Bronchial epithelial cell (primary cell): Measurements from ENCODE around the gene ACIN1. TPM values are rescaled to one million over a fixed set of nuclear protein-coding genes. Genes with fewer than 3 reads are reported as not detected.

Source experiments
- DNase-seq: peaks from one replicate; pipeline ENCODE4 v3.0.0-alpha.2; 2010; ENCODE audit warnings: low read depth
- FAIRE-seq: peaks from 2 replicates; lab custom pipeline; 2011; peaks lifted over from hg19 to GRCh38; lab: Jason Lieb, UNC
- H3K27me3 ChIP-seq: 2 replicates; pipeline ENCODE4 v1.5.1; 2011; ENCODE audit warnings: low read length; ENCODE audit not compliant: control insufficient read depth, insufficient read depth
- H3K36me3 ChIP-seq: 2 replicates; pipeline ENCODE4 v1.5.1; 2011; ENCODE audit warnings: low read length; ENCODE audit not compliant: control insufficient read depth, insufficient read depth
- H3K4me3 ChIP-seq: 2 replicates; pipeline ENCODE4 v1.5.1; 2011; ENCODE audit warnings: mild to moderate bottlenecking, low read depth, low read length, control low read depth
- CTCF ChIP-seq: IDR thresholded peaks from 2 replicates; pipeline ENCODE4 v1.5.1; 2011; ENCODE audit warnings: mild to moderate bottlenecking, moderate library complexity, low read length, control low read depth, inconsistent platforms; ENCODE audit not compliant: insufficient read depth, severe bottlenecking
- total RNA-seq: library from RNA; depleted of rRNA; stranded (reverse); fragments of >200 nt; gene quantifications from 2 replicates; pipeline ENCODE4 v1.2.1, GENCODE V29; 2014

Gene ACIN1
- total RNA-seq, 1 donor from 2014 or later = 45.5 TPM

DNA sequence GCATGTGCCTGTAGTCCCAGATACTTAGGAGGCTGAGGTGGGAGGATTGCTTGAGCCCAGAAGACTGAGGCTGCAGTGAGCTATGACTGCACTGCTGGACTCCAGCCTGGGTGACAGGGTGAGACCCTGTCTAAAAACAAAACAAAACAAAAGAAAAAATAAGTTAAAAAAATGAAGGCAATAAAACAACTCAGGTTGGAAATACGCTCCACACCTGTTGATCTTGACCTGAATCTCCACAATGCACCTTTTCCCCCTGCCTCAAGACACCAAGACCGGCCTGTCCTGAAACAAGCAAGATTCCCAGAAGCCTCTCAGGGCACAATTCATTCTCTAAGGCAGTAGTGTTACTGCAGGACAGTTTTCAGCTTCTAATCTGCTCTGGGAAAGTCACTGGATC is 44.9 kb upstream of the ACIN1 start:
- Histone ChIP-seq H3K4me3 (no peak overlapping the region), H3K36me3 (peaks cover 3% of the 10 kb centered on the region), H3K27me3 (no peaks in the 10 kb centered on the region)
- FAIRE-seq = no peak
- DNase-seq = no peak
- no peak for TF ChIP-seq CTCF

GRCh38 chr14:23137813-23138535 is 43.0 kb upstream of the ACIN1 start:
- DNase-seq (peak; percentile 93), FAIRE-seq (no peak)
- no peak for TF ChIP-seq CTCF
- Histone ChIP-seq H3K36me3 (peaks cover 3% of the 10 kb centered on the region), H3K4me3 (no peak overlapping the region), H3K27me3 (no peaks in the 10 kb centered on the region)

- FAIRE-seq = no peak
- TF ChIP-seq CTCF = peak; percentile 0
- DNase-seq = peak; percentile 75
- Histone ChIP-seq H3K4me3 (no peak overlapping the region), H3K27me3 (no peaks in the 10 kb centered on the region), H3K36me3 (peaks cover 3% of the 10 kb centered on the region)
Measured at GRCh38 chr14:23137192-23137812, 42.4 kb upstream of the ACIN1 start.

- no peak for FAIRE-seq
- no peak for TF ChIP-seq CTCF
Measured at GRCh38 chr14:23136566-23137133, 41.7 kb upstream of the ACIN1 start.

DNA sequence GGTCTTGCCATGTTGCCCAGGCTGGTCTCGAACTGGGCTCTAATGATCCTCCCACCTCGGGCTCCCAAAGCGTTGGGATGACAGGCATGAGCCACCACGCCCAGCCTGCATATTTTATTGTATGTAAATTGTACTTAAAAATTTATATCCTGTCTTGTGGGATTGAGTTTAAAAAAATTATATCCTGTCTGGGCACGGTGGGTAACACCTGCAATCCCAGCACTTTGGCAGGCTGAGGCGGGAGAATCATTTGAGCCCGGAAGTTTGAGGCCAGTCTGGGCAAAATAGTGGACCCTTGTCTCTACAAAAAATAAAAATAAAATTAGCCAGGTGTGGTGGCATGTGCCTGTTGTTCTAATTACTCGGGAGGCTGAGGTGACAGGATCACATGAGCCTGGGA is 38.0 kb upstream of the ACIN1 start:
- TF ChIP-seq CTCF = no peak
- Histone ChIP-seq H3K27me3 (no peaks in the 10 kb centered on the region), H3K4me3 (no peak overlapping the region), H3K36me3 (peaks cover 3% of the 10 kb centered on the region)
- no peak for FAIRE-seq
- no peak for DNase-seq

More at GRCh38 chr14:23136566-23137133, 41.7 kb upstream of the ACIN1 start:
- Histone ChIP-seq H3K27me3 (no peaks in the 10 kb centered on the region), H3K4me3 (no peak overlapping the region), H3K36me3 (peaks cover 3% of the 10 kb centered on the region)
- no peak for DNase-seq
